KOPT-K1 (cell line): Measurements from ENCODE around the gene RAPGEF1.

Source experiments
- H3K27ac ChIP-seq: fragments of 200-600 bp; sonication (generic); 2 replicates; pipeline ENCODE4 v1.5.1; 2016; ENCODE audit warnings: antibody characterized with exemption, mild to moderate bottlenecking, low read depth, low read length; ENCODE audit not compliant: poor library complexity, severe bottlenecking
- H3K36me3 ChIP-seq: fragments of 200-600 bp; sonication (generic); 2 replicates; pipeline ENCODE4 v1.5.1; 2017; ENCODE audit warnings: antibody characterized with exemption, mild to moderate bottlenecking, low read length, moderate library complexity; ENCODE audit not compliant: insufficient read depth
- H3K9me3 ChIP-seq: fragments of 200-600 bp; sonication (generic); 2 replicates; pipeline ENCODE4 v1.5.1; 2017; ENCODE audit warnings: antibody characterized with exemption, low read length, mild to moderate bottlenecking; ENCODE audit not compliant: insufficient read depth, poor library complexity, severe bottlenecking

Gene RAPGEF1

DNA sequence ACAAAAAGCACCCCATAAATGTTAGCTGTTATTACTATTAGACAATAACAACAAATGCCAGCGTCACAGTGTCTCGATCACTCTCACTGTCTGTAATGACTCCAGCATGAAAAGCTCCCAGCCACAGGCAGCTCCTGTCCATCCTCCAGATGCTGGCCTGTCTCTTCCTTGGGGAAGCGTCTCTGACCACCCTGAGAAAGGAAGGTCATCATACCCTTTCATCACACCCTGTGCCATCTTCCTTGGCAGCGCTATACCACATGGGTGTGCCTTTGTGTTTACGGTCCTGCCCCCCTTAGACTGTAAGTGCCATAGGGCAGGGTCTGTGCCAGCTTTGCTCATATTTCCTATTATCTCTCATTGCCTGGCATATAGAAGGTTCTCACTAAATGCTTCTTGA is 104.0 kb downstream of the RAPGEF1 start:
- no peak overlapping the region for H3K27ac ChIP-seq

DNA sequence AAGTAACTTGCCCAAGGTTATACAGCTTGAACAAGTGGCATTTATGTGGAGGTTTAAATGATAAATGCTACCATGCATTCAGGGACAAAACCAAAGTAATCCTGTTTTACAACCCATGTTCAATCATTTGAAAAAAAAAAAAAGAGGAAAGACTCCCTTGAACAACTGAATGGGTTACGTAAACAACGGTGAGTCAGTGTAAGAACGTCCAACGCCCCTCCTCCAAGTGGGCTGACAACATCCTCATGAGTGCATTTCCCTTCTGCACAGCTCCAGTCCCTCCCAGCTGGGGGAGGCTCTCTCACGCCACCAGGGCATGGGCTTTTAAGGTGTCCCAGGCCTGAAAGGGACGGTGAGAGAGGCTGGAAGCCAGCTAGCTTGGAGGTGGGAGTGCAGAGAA is 104.6 kb downstream of the RAPGEF1 start:
- no peak overlapping the region for H3K27ac ChIP-seq
- peaks cover 34% of the 10 kb centered on the region; the same call in 1 of the 2 replicates for H3K36me3 ChIP-seq
- no peaks in the 10 kb centered on the region for H3K9me3 ChIP-seq

More for the DNA sequence above, 104.0 kb downstream of the RAPGEF1 start:
- Histone ChIP-seq H3K36me3 (peaks cover 34% of the 10 kb centered on the region; the same call in 1 of the 2 replicates), H3K9me3 (no peaks in the 10 kb centered on the region)

DNA sequence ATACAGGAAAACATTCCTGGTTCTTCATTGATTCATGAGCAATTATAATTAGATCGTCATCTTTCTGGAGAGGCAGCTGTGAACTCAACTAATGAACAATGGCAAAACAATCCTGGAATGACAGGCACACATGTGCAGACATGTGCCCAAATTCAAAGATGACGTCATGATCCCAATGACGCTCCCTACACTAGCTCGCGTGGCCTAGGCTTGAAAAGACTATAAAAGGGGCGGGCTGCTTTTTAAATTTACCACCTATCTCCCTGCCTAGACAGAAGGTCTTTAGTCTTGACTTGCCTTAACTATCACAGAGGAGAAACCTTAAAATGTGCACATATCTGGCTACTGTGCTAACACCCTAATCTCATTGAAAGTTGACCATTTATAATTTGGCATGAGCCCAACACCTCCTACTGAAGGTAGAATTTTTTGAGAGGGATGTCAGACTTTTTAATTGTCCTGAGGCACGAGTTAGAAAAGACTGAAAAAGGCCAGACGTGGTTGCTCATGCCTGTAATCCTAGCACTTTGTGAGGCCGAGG is 106.3 kb downstream of the RAPGEF1 start:
- Histone ChIP-seq H3K36me3 (peaks cover 26% of the 10 kb centered on the region; the same call in 1 of the 2 replicates), H3K27ac (no peak overlapping the region), H3K9me3 (no peaks in the 10 kb centered on the region)

DNA sequence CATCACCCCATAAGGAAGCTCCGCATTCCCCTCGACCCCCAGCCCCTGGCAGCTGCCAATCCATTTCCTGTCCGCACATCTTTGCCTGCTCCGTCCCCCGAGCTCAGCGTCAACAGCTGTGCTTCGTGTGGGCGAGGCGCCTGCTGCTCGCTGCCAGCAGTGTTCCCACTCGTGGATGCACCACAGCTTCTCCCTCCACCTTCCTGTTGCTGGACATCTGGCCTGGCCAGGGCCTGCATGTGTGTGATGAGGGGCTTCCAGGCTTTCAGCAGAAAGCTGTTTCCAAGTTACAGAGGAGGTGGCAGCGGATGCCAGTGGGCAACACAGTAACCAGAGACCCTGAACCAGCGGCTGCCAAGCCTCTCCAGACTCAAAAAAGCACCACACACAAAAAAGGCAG is 108.6 kb downstream of the RAPGEF1 start:
- Histone ChIP-seq H3K36me3 (peaks cover 15% of the 10 kb centered on the region; the same call in 1 of the 2 replicates), H3K9me3 (no peaks in the 10 kb centered on the region), H3K27ac (no peak overlapping the region)

DNA sequence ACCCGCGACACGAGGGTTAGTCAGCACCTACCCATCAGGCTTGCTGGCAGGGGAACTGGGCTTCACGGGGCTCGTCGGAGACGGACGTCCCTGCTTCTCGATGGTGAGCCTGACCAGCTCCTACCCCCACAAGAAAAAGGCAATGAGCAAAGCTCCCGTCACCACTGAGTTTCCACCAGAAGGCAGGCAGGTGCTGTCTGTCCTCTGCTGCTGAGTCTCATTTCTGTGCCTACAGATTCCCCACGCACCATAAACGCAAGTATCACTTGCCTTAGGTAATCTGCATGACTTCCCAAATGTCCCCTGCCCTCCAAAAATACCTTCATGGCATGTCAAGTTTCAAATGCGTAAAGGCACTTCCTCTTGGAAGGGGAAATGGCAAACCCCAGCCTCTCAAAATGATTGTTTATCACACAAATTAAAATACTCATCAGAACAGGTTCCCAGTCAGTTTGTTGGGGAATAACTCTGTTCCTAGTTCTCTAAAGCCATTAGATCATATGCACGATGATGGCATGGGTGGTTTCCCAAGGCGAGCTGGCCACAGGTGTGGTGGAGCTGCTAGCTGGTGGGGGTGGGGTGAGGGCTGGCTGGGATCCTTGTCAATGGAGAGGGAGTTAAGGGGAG is 109.6 kb downstream of the RAPGEF1 start:
- H3K36me3 ChIP-seq: peaks cover 24% of the 10 kb centered on the region; the same call in 1 of the 2 replicates
- H3K27ac ChIP-seq: no peak overlapping the region
- no peaks in the 10 kb centered on the region for H3K9me3 ChIP-seq

DNA sequence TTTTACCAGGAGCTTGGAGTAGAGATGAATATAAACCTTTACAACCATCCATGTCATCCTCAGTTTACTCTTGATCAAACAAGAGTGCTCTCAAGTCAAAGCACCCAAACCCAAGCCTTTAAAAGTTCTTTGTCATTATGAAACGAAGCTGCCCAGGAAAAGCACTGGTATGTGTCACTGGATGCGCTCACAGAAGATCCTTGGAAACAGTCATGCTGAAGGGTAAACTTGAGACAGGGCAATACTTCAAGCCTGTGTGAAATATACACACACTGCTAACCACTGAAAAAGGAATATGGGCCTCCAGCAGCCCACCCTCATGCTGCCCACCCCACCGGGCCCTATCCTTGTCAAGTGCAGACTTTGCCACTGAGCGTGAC is 110.1 kb downstream of the RAPGEF1 start:
- no peak overlapping the region for H3K27ac ChIP-seq
- H3K36me3 ChIP-seq: peaks cover 29% of the 10 kb centered on the region; the same call in 1 of the 2 replicates
- H3K9me3 ChIP-seq: no peaks in the 10 kb centered on the region

DNA sequence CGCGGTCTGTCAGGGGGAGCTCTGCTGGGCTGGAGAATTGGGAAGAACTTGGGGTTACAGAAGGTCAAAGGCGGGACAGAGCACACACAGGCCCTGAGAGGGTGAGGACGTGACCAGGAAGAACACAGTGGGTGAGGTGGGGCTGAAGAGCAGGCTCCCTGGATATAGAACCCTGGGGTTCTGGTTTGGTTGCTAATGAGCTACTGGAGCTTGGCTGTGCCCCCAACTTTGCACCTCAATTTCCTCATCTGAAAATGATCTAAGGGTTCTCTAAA is 110.7 kb downstream of the RAPGEF1 start:
- no peak overlapping the region for H3K27ac ChIP-seq
- peaks cover 35% of the 10 kb centered on the region; the same call in 1 of the 2 replicates for H3K36me3 ChIP-seq

DNA sequence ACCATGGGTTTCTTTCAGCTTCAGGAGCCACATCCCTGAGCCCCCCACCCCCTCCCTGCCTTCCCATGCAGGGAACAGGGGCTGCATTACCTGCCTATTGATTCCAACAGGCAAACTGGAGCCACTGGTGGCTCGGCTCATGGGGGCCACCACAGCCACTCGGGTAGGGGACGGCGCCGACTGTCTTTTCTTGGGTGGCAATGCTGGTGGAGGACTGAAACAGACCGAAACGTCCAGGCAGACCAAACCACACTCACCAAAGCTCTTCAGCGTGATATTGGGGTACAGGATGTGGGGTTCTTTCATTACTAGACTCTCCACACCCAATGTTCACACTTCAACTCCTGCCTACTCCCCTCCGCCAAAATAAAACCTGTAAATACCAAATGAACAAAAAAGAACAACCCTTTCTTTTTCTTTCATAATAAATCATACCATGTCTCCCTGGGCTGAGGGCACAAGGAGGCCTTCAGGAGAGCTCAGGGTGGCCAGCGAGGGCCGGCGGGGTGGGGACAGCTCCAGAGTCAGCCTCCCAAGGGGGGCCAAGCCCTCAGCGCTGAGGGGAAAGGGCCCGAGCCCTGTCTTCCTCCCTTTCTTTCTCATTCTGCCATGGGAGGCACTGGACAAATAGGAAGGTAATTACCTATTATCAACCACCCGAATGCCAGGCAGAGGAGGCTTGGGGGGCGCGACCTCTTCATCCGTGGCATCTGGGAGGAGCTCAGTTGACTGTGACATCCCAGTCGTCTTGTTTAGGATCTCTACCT is 111.2 kb downstream of the RAPGEF1 start:
- Histone ChIP-seq H3K36me3 (peaks cover 35% of the 10 kb centered on the region; the same call in 1 of the 2 replicates), H3K9me3 (no peaks in the 10 kb centered on the region), H3K27ac (no peak overlapping the region)

More for the DNA sequence above, 110.7 kb downstream of the RAPGEF1 start:
- H3K9me3 ChIP-seq: no peaks in the 10 kb centered on the region

DNA sequence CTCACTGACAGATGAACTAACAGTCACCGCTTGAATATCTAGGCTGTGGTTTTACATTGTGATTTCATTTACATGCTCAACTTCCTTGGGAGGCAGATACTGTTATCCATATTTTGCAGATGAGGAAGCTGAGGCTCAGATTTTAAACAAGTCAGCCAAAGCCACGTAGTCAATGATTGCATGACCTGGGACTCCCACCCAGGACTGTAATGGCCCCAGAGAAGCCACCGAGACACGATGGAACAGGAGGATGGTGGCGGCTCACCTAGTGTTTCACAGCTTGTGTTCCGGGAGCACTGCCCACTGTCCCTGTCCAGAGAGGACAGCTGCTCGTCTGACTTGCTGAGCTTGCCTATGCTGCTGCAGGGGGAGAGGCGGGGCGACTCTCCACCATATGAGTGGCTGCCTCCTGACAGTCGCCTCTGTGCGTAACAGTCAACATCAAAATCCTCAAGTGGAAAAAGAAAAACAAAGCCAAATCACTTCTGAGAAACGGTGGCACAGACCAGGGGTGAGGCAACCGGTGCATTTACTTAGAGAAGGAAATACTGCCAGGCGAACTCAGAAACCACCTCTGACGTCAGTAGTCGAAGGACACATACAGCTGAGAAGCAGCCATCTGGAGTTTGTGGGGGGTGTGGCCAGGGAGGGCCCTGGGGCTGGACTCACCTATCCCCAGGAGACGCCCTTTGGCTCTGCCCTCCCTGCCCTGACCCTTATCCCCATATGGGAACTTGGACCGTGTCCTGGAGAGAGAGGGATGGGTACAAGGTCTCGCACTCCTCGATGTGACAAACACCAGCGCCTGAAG is 112.0 kb downstream of the RAPGEF1 start:
- peaks cover 39% of the 10 kb centered on the region; the same call in 1 of the 2 replicates for H3K36me3 ChIP-seq
- H3K27ac ChIP-seq: no peak overlapping the region
- no peaks in the 10 kb centered on the region for H3K9me3 ChIP-seq

DNA sequence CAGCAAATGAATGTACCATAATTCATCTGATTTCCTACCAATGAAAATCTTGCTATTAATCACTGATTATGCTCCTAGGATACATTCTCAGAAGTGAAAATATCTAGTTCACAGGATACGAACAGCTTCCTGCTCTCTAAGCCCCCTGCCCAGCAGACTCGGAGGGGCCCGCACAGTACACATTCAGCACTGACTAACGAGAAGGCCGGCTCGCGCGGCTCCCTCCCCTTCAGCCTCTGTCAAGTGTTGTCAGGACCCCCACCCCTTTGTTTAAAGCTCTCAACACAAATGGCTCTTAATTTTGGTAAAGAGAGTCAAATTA is 112.6 kb downstream of the RAPGEF1 start:
- Histone ChIP-seq H3K36me3 (peaks cover 42% of the 10 kb centered on the region; the same call in 1 of the 2 replicates), H3K9me3 (no peaks in the 10 kb centered on the region), H3K27ac (no peak overlapping the region)

DNA sequence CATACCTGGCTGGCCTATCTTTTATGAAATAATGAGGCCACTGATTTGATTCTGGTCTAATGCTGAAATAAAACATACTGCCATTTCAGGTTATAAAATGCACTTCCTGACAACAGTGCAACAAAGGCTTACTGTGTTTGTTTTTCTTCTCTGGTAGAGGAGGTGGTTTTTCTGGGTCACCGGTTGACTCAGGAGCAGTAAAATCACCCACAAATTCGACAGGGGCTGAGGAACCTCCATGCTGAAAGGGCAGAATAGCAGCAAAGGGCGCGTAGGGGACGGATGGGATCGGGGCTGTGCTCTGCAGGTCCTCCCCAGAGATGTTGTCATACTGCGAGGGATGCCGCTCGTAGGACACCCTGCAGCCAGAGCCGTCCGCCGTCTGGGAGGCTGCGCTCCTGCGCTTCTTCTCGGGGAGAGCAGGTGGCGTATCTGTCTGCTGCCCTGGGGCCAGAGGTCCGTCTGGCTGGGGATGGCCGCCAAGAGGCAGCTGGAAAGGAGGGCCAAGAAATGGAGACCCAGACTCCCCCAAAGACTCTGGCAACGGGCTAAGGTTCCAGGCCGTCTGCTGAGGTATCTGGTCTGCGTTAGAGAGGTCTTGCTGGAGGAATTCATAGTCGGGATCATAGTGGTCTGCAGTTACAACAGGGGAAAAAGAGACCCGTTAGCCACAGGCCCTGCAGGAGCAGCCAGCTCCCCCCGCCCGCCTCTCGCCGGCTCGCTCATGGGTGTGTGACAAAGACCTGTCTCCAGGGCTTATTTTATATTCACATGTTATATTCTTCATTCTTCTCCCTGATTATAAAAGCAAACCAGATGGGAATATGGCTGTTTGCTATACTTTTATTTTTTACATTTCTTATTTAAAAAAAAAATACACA is 113.8 kb downstream of the RAPGEF1 start:
- Histone ChIP-seq H3K36me3 (peaks cover 55% of the 10 kb centered on the region; the same call in 1 of the 2 replicates), H3K27ac (no peak overlapping the region), H3K9me3 (no peaks in the 10 kb centered on the region)

DNA sequence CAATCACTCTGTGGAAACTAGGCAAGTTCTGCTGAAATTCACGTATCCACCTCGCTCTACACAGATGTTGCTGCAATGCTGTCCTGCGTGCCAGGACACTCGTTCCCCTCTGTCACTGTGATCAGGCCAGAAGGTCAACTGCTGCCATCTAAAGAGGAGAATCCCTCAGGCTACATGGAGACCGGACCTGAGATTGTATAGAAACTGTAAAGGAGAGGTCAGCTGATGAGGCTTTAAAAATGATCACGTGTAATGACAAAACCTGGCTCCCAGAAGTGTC is 114.4 kb downstream of the RAPGEF1 start:
- no peak overlapping the region for H3K27ac ChIP-seq
- H3K36me3 ChIP-seq: peaks cover 60% of the 10 kb centered on the region; the same call in 1 of the 2 replicates
- H3K9me3 ChIP-seq: no peaks in the 10 kb centered on the region

DNA sequence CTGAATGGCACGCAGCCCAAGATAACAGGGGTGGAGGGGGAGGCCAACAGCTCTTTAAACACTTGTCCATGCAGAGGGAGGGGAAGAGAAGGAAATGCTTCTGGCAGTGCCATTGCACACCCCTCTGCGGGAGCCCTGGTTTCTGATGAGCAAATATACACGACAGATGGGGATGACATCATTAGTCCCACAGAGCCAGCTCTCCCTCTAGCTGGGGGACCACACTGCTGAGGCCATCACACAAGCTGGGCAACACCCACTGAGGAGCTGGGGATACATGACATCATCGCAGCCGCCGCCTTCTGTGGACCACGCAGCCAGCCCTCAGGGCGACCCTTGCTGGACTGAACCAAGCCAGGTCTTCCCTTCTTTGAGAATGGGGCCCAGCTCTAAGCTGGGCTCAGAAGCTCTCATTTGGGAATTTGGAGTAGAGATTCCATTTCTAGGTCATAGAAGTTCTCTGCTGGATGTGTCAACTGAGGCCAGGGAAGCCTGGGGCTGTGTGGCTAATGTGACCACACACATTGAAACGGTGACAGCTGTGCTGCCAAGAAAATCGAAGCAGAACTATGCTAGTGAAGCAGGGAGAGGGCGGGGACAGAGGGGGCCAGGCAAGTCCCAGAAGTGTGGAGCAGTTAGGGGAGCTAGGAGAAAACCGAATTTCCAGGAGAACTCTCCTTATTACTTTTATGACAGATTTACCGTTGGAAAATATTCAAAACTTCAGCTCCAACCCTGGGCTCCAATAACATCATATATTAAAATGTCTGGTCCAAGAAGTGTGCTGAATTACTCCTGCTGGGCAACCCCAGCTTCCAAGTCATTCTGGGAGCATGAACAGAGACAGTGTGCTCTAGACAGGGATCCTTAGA is 115.0 kb downstream of the RAPGEF1 start:
- peaks cover 66% of the 10 kb centered on the region; the same call in 1 of the 2 replicates for H3K36me3 ChIP-seq
- no peak overlapping the region for H3K27ac ChIP-seq
- H3K9me3 ChIP-seq: no peaks in the 10 kb centered on the region
